HCT116 (cell line): ENCODE data around the gene UGT2B7. TPM values are rescaled to one million over a fixed set of nuclear protein-coding genes. Genes with fewer than 3 reads are reported as not detected.
"Not testable (repeated sequence)": the region's sequence is repeated elsewhere in the genome, so short reads cannot be mapped to it uniquely, and the experiment has no call there.

Experiments
- ATAC-seq: fragments of 200-7000 bp; cut with Tn5 transposase; 2 replicates; pipeline ENCODE4 v1.9.1; 2020; ENCODE audit warnings: mild to moderate bottlenecking, moderate library complexity
- BruUV-seq: library from RNA; stranded (reverse); fragments of 400-500 nt; replicated peaks from 2 replicates; lab custom pipeline; 2021; lab: Mats Ljungman, UMichigan
- CTCF ChIA-PET: fragments of 300-600 bp; sonication (Branson Sonifier 250); formaldehyde crosslinking; loops from one replicate; lab custom pipeline; 2021; ENCODE audit warnings: antibody characterized with exemption; lab: Charles Lee
- POLR2A ChIA-PET: fragments of 300-600, 350-600 bp; sonication (Branson Sonifier 250); formaldehyde crosslinking; loops from one replicate; lab custom pipeline; 2021; ENCODE audit warnings: antibody characterized with exemption; lab: Charles Lee
- RAD21 ChIA-PET, 2 experiments: fragments of 300-600 bp; sonication (Branson Sonifier 250); formaldehyde crosslinking; loops; one replicate each; lab custom pipeline; 2023; ENCODE audit warnings: low total read pairs in 2 of 2; ENCODE audit not compliant: uncharacterized antibody in 2 of 2, unreplicated experiment in 2 of 2, low non-redundant PET in 1 of 2; lab: Charles Lee
- DNase-seq: peaks from one replicate; pipeline ENCODE4 v3.0.0-alpha.2; 2010; ENCODE audit warnings: low read depth, low spot score
- H2AFZ ChIP-seq: fragments of 200-600 bp; shearing (Covaris generic), sonication (generic); 2 replicates; pipeline ENCODE4 v1.6.1; 2017; ENCODE audit warnings: low read depth, mixed run types, mixed read lengths, antibody characterized with exemption, low read length; ENCODE audit not compliant: poor library complexity, severe bottlenecking
- H3K27ac ChIP-seq: 2 replicates; pipeline ENCODE4 v1.5.1; 2012; ENCODE audit warnings: low read depth, low read length
- H3K27me3 ChIP-seq: fragments of 200-600 bp; sonication (generic); 2 replicates; pipeline ENCODE4 v1.6.1; 2016; ENCODE audit warnings: mixed run types, low read length, mixed read lengths; ENCODE audit not compliant: insufficient read depth
- H3K36me3 ChIP-seq, 2 experiments: fragments of 200-500 bp in 1 of 2; fragments of 200-600 bp in 1 of 2; sonication (Bioruptor generic) in 1 of 2; sonication (generic) in 1 of 2; 2 replicates each; pipeline versions ENCODE4 v1.5.1 to v1.6.1; 2014 to 2016; ENCODE audit warnings: low read length in 2 of 2, inconsistent platforms in 1 of 2, mixed read lengths in 1 of 2, mixed run types in 1 of 2; ENCODE audit not compliant: insufficient read depth in 2 of 2, control insufficient read depth in 1 of 2
- H3K4me1 ChIP-seq, 2 experiments: fragments of 200-600 bp in 1 of 2; sonication (generic) in 1 of 2; 2 replicates each; pipeline versions ENCODE4 v1.5.1 to v1.6.1; 2012 to 2017; ENCODE audit warnings: low read length in 2 of 2, inconsistent platforms in 1 of 2, mild to moderate bottlenecking in 1 of 2, mixed read lengths in 1 of 2, mixed run types in 1 of 2, moderate library complexity in 1 of 2; ENCODE audit not compliant: insufficient read depth in 2 of 2, control insufficient read depth in 1 of 2
- H3K4me2 ChIP-seq: fragments of 200-600 bp; sonication (generic); 2 replicates; pipeline ENCODE4 v1.6.1; 2017; ENCODE audit warnings: mixed run types, low read length, mixed read lengths
- H3K4me3 ChIP-seq, 2 experiments: fragments of 200-600 bp in 1 of 2; sonication (generic) in 1 of 2; replicated peaks in 1 of 2; 2 replicates each; pipeline ENCODE4 v1.5.1; 2011 to 2016; ENCODE audit warnings: low read length in 2 of 2, control low read depth in 1 of 2, low read depth in 1 of 2, mild to moderate bottlenecking in 1 of 2, mixed read lengths in 1 of 2, mixed run types in 1 of 2
- H3K79me2 ChIP-seq: fragments of 200-600 bp; sonication (generic); 2 replicates; pipeline ENCODE4 v1.6.1; 2017; ENCODE audit warnings: mild to moderate bottlenecking, mixed run types, low read length, moderate library complexity, mixed read lengths; ENCODE audit not compliant: insufficient read depth
- H3K9ac ChIP-seq: fragments of 200-600 bp; sonication (generic); 2 replicates; pipeline ENCODE4 v1.6.1; 2016; ENCODE audit warnings: low read length, mixed read lengths
- H3K9me2 ChIP-seq: fragments of 200-600 bp; sonication (generic), shearing (Covaris generic); 2 replicates; pipeline ENCODE4 v1.6.1; 2017; ENCODE audit warnings: mixed run types, mild to moderate bottlenecking, moderate library complexity; ENCODE audit not compliant: insufficient read depth
- H3K9me3 ChIP-seq, 2 experiments: fragments of 200-500 bp in 1 of 2; fragments of 200-600 bp in 1 of 2; sonication (Bioruptor generic) in 1 of 2; sonication (generic) in 1 of 2; 2 replicates each; pipeline ENCODE4 v1.6.1; 2014 to 2017; ENCODE audit warnings: low read length in 2 of 2, mixed read lengths in 2 of 2, inconsistent platforms in 1 of 2, low read depth in 1 of 2, mild to moderate bottlenecking in 1 of 2, mixed run types in 1 of 2, moderate library complexity in 1 of 2; ENCODE audit not compliant: control insufficient read depth in 1 of 2, insufficient read depth in 1 of 2
- H4K20me1 ChIP-seq: fragments of 200-600 bp; sonication (generic), shearing (Covaris generic); 2 replicates; pipeline ENCODE4 v1.6.1; 2017; ENCODE audit warnings: mixed run types, mild to moderate bottlenecking, moderate library complexity; ENCODE audit not compliant: insufficient read depth
- CBX3 ChIP-seq: IDR thresholded peaks from 2 replicates; pipeline ENCODE4 v1.6.1; 2012; ENCODE audit warnings: low read depth
- CEBPB ChIP-seq: IDR thresholded peaks from 2 replicates; pipeline ENCODE4 v1.6.1; 2012; ENCODE audit warnings: low read depth
- EGR1 ChIP-seq: IDR thresholded peaks from 2 replicates; pipeline ENCODE4 v1.6.1; 2012; ENCODE audit warnings: low read depth
- ELF1 ChIP-seq: IDR thresholded peaks from 2 replicates; pipeline ENCODE4 v1.6.1; 2012; ENCODE audit warnings: low read depth, borderline replicate concordance
- EZH2 ChIP-seq: fragments of 200-600 bp; sonication (generic); IDR thresholded peaks from 2 replicates; pipeline ENCODE4 v1.6.1; 2017; ENCODE audit warnings: antibody characterized with exemption, mixed run types
- JUND ChIP-seq: IDR thresholded peaks from 2 replicates; pipeline ENCODE4 v1.6.1; 2012
- POLR2A ChIP-seq: IDR thresholded peaks from 2 replicates; pipeline ENCODE4 v1.7.0; 2011; ENCODE audit warnings: borderline replicate concordance; ENCODE audit not compliant: insufficient read depth, insufficient read length; ENCODE audit errors: extremely low read depth
- POLR2AphosphoS5 ChIP-seq: IDR thresholded peaks from 2 replicates; pipeline ENCODE4 v1.6.1; 2011; ENCODE audit warnings: mild to moderate bottlenecking, low read depth, low read length, moderate library complexity
- RAD21 ChIP-seq: IDR thresholded peaks from 2 replicates; pipeline ENCODE4 v1.6.1; 2012; ENCODE audit warnings: low read depth, mild to moderate bottlenecking
- SIN3A ChIP-seq: IDR thresholded peaks from 2 replicates; pipeline ENCODE4 v1.6.1; 2012; ENCODE audit warnings: low read depth
- SP1 ChIP-seq: IDR thresholded peaks from 2 replicates; pipeline ENCODE4 v1.6.1; 2012; ENCODE audit warnings: low read depth
- SRF ChIP-seq: IDR thresholded peaks from 2 replicates; pipeline ENCODE4 v1.6.1; 2012; ENCODE audit warnings: low read depth
- TCF7L2 ChIP-seq: IDR thresholded peaks from 2 replicates; pipeline ENCODE4 v1.7.0; 2011; ENCODE audit warnings: borderline replicate concordance, inconsistent platforms; ENCODE audit not compliant: insufficient read depth, insufficient read length; ENCODE audit errors: extremely low read depth
- ZFX ChIP-seq: fragments of 450-650 bp; IDR thresholded peaks from 2 replicates; pipeline ENCODE4 v1.6.1; 2017
- intact Hi-C: fragments of 100-400 bp; cut with micrococcal nuclease; formaldehyde crosslinking; loops from 2 replicates; pipeline ENCODE4 v1.10.0; 2022
- total RNA-seq: library from RNA; stranded (reverse); gene quantifications from one replicate; pipeline ENCODE4 v1.2.1, GENCODE V29; 2021; ENCODE audit not compliant: unreplicated experiment
- TF ChIP-seq, protein P1 (sequence below): IDR thresholded peaks from 2 replicates; pipeline ENCODE4 v1.6.1; 2011; ENCODE audit warnings: mild to moderate bottlenecking, low read length, moderate library complexity; ENCODE audit not compliant: insufficient replicate concordance; ENCODE audit errors: extremely low read depth
- TF ChIP-seq, protein P2 (sequence below): IDR thresholded peaks from 2 replicates; pipeline ENCODE4 v1.6.1; 2012

Gene UGT2B7
- total RNA-seq, 1 experiment from 2014 or later, result not detected

GRCh38 chr4:69051576-69051943 lies 44.7 kb upstream of the UGT2B7 start:
- DNase-seq (no peak), ATAC-seq (no peak)
- no TSS peak for BruUV-seq
- Histone ChIP-seq H3K36me3 (no peaks in the 10 kb centered on the region), H3K4me3 (no peak overlapping the region), H3K9me3 (no peaks in the 10 kb centered on the region), H3K4me2 (no peak overlapping the region), H3K9ac (no peak overlapping the region), H2AFZ (no peak overlapping the region), H3K27me3 (no peaks in the 10 kb centered on the region), H4K20me1 (no peaks in the 10 kb centered on the region), H3K9me2 (no peaks in the 10 kb centered on the region), H3K27ac (no peak overlapping the region), H3K4me1 (peaks cover 0 to 4% of the 10 kb centered on the region in 2 experiments; a peak in 1 of 4 replicates), H3K79me2 (no peaks in the 10 kb centered on the region)
- CTCF ChIA-PET, result no interaction called here
- intact Hi-C loops, result no loop called here
- RAD21 ChIA-PET, result no interaction called here
- TF ChIP-seq SRF, result no peak
- no peak for TF ChIP-seq RAD21
- TF ChIP-seq, protein P1, sequence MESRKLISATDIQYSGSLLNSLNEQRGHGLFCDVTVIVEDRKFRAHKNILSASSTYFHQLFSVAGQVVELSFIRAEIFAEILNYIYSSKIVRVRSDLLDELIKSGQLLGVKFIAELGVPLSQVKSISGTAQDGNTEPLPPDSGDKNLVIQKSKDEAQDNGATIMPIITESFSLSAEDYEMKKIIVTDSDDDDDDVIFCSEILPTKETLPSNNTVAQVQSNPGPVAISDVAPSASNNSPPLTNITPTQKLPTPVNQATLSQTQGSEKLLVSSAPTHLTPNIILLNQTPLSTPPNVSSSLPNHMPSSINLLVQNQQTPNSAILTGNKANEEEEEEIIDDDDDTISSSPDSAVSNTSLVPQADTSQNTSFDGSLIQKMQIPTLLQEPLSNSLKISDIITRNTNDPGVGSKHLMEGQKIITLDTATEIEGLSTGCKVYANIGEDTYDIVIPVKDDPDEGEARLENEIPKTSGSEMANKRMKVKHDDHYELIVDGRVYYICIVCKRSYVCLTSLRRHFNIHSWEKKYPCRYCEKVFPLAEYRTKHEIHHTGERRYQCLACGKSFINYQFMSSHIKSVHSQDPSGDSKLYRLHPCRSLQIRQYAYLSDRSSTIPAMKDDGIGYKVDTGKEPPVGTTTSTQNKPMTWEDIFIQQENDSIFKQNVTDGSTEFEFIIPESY, result no peak
- no peak for TF ChIP-seq ELF1
- TF ChIP-seq POLR2A, result no peak
- TF ChIP-seq CEBPB, result no peak
- no peak for TF ChIP-seq SP1
- TF ChIP-seq SIN3A, result no peak
- TF ChIP-seq CBX3, result no peak
- no peak for TF ChIP-seq EGR1
- TF ChIP-seq ZFX, result no peak
- TF ChIP-seq POLR2AphosphoS5, result no peak
- TF ChIP-seq, protein P2, sequence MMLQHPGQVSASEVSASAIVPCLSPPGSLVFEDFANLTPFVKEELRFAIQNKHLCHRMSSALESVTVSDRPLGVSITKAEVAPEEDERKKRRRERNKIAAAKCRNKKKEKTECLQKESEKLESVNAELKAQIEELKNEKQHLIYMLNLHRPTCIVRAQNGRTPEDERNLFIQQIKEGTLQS, result no peak
- no peak for TF ChIP-seq TCF7L2
- TF ChIP-seq EZH2, result no peak
- TF ChIP-seq JUND, result no peak
- POLR2A ChIA-PET, result no interaction called here

DNA sequence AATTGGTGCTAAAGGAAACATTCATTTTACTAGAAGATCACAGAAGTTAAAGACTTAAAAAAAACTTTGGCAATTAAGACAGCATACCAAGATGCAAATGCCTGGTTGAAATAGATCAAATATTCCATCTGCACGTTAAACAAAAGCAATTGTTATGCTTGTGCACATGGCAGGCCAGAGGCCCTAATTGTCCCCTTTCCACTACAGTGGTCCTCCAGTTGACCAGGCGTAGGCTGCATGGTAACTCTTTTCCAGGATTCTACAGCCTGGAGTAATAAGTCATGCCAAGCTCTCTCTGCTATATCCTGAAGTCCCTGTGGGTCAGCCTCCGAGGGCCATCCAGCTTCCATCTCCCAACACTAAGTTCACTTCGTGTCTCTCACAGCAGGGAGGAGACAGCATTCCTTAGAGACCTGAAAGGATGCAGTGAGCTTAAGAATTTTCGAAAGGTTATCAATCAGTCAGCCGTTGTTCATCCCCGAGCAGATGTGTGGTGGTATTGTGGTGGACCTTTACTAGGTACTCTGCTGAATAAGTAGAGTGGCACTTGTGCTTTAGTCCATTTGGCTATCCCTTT lies 42.9 kb upstream of the UGT2B7 start:
- intact Hi-C loops, H3K9ac ChIP-seq, BruUV-seq, H3K4me1 ChIP-seq, H4K20me1 ChIP-seq, H3K9me3 ChIP-seq, DNase-seq, H3K27me3 ChIP-seq, H3K27ac ChIP-seq, H2AFZ ChIP-seq, H3K4me2 ChIP-seq, ATAC-seq, RAD21 ChIA-PET, H3K9me2 ChIP-seq, CTCF ChIA-PET, H3K36me3 ChIP-seq, POLR2A ChIA-PET, H3K4me3 ChIP-seq, H3K79me2 ChIP-seq: not testable (repeated sequence)

- DNase-seq, H3K4me1 ChIP-seq, RAD21 ChIA-PET, H3K79me2 ChIP-seq, H3K9ac ChIP-seq, POLR2A ChIA-PET, H4K20me1 ChIP-seq, intact Hi-C loops, ATAC-seq, H3K27me3 ChIP-seq, H3K36me3 ChIP-seq, CTCF ChIA-PET, H3K4me2 ChIP-seq, H2AFZ ChIP-seq, H3K9me2 ChIP-seq, H3K9me3 ChIP-seq, H3K4me3 ChIP-seq, BruUV-seq, H3K27ac ChIP-seq: not testable (repeated sequence)
Measured at GRCh38 chr4:69054033-69054432, 42.2 kb upstream of the UGT2B7 start.
